ENCODE data around the gene STEAP4. TPM values are rescaled to one million over a fixed set of nuclear protein-coding genes. Genes with fewer than 3 reads are reported as not detected.
"Not testable (repeated sequence)": the region's sequence is repeated elsewhere in the genome, so short reads cannot be mapped to it uniquely, and the experiment has no call there.

The STEAP4 gene
- polyA plus RNA-seq, 2 of the 4 experiments (the other 2 are of a cell fraction), result not detected

DNA sequence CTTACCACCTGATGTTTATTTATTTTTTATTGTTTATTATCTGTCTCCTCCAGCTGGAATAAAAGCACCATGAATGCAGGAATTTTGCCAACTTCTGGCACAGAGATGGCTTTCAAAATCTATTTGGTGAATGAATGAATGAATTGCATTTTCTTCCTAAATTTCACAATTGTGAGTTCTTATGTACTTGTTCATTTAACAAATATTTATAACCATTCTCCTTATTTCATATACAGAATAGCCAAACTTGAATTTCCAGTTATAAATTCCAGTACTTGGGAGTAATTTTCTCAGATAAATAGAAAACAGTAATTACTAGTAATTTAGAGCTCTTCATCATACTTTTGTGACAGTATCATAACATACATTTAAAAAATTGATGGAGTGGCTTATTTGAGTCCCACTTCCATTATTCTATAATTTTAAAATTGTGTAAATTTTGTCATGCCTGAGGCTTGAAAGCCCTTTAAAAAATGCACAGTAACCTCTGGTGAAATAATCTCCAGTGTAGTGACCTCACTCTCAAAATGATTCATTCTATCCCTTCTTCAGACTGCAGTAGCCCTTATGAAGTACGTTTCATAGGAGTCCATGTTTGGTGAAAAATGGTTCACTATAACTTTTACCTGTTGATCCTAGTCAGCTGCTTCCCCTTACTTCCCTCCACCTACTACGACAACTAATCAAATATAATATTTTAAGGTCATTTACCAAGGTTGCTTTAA is 46.9 kb downstream of the STEAP4 start:
- no peak overlapping the region for H3K27ac ChIP-seq
- POLR2A ChIA-PET, result no interaction called here
- TF ChIP-seq TFCP2L1 (CRISPR knock-in tag; IDR thresholded peaks at IDR 0.05) (no peak), ZC3H11A (IDR thresholded peaks at IDR 0.05) (no peak), HOXA7 (CRISPR knock-in tag; IDR thresholded peaks at IDR 0.05) (no peak), SMC3 (IDR thresholded peaks at IDR 0.05) (no peak), NFE2L2 (conservative IDR thresholded peaks at IDR 0.05; ENCODE audit: low read length) (no peak), CHD2 (IDR thresholded peaks at IDR 0.05; ENCODE audit: low read length, partially characterized antibody) (no peak), MAZ (IDR thresholded peaks at IDR 0.05; ENCODE audit: borderline replicate concordance, low read depth, low read length) (no peak), ZNF302 (CRISPR knock-in tag; IDR thresholded peaks at IDR 0.05) (no peak), POLR2A (IDR thresholded peaks at IDR 0.05; ENCODE audit: low read length) (no peak)
- TF ChIP-seq, protein P1, sequence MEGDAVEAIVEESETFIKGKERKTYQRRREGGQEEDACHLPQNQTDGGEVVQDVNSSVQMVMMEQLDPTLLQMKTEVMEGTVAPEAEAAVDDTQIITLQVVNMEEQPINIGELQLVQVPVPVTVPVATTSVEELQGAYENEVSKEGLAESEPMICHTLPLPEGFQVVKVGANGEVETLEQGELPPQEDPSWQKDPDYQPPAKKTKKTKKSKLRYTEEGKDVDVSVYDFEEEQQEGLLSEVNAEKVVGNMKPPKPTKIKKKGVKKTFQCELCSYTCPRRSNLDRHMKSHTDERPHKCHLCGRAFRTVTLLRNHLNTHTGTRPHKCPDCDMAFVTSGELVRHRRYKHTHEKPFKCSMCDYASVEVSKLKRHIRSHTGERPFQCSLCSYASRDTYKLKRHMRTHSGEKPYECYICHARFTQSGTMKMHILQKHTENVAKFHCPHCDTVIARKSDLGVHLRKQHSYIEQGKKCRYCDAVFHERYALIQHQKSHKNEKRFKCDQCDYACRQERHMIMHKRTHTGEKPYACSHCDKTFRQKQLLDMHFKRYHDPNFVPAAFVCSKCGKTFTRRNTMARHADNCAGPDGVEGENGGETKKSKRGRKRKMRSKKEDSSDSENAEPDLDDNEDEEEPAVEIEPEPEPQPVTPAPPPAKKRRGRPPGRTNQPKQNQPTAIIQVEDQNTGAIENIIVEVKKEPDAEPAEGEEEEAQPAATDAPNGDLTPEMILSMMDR (IDR thresholded peaks at IDR 0.05), result no peak
- no peaks in the 10 kb centered on the region for H3K9me3 ChIP-seq
- H3K4me2 ChIP-seq, result no peak overlapping the region
- CTCF ChIA-PET, result interaction anchor here (1.4 kb wide), 1 partner anchor 17 kb away, joined by 5 read pairs; no protein-coding TSS in a partner anchor
- FAIRE-seq (no peak), ATAC-seq (no peak), DNase-seq (ENCODE audit: low read depth in 1 of 2, low spot score in 1 of 2) (no peak)
- no peak overlapping the region for H3K4me3 ChIP-seq
- H3K4me1 ChIP-seq, result 0 out of 3 replicates have a peak, but pooled peaks cover 3% of the 10 kb centered on the region
- 15% methylated on average over 2 of the region's 2 CpGs for WGBS (ENCODE audit: missing lambda C conversion rate)

DNA sequence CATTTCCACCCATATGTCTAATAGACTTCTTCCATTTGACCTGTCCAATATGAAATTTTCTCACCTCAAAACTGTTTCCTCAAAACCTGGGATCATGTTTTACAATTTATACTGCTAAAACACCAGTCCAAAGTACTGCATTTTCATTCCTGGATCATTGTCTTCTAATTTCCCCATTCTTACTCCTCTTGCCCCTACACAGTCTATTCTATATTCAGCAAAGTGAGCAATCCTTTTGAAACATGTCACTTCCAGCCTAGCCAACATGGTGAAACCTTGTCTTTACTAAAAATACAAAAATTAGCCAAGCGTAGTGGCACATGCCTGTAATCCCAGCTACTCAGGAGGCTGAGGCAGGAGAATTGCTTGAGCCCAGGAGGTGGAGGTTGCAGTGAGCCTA is 48.4 kb downstream of the STEAP4 start:
- H3K27ac ChIP-seq; ATAC-seq; DNase-seq (ENCODE audit: low read depth in 1 of 2, low spot score in 1 of 2); H3K4me1 ChIP-seq; CTCF ChIA-PET; H3K9me3 ChIP-seq; H3K4me3 ChIP-seq; H3K4me2 ChIP-seq; FAIRE-seq; POLR2A ChIA-PET: not testable (repeated sequence)
- WGBS (ENCODE audit: missing lambda C conversion rate), result 75% methylated on average over 1 of the region's 1 CpG

DNA sequence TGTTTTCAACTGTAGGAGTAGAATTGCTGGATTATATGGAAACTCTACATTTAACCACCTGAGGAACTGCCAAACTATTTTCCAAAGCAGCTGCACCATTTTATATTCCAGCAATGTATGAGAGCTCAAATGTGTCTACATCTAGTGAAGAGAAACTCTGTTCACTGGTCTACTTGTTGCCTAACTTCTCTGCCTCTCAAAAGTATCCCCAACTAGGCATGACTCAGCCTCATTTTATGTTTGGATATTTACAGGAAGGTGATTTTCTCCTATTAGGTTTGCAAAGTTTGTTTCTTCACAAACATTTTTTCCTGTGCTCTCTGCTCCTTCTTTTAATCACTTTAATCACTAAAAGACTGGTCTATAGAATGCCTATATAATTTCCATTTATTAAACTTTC is 49.8 kb downstream of the STEAP4 start:
- DNase-seq (ENCODE audit: low read depth in 1 of 2, low spot score in 1 of 2), result no peak
- TF ChIP-seq, protein P2, sequence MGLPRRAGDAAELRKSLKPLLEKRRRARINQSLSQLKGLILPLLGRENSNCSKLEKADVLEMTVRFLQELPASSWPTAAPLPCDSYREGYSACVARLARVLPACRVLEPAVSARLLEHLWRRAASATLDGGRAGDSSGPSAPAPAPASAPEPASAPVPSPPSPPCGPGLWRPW (IDR thresholded peaks at IDR 0.05), result no peak
- TF ChIP-seq EHF (CRISPR knock-in tag; IDR thresholded peaks at IDR 0.05) (no peak), HOXA7 (CRISPR knock-in tag; IDR thresholded peaks at IDR 0.05) (no peak), CEBPB (IDR thresholded peaks at IDR 0.05) (no peak), RCOR1 (IDR thresholded peaks at IDR 0.05; ENCODE audit: low read depth, low read length) (no peak), MYC (IDR thresholded peaks at IDR 0.05; ENCODE audit: borderline replicate concordance, low read length) (no peak), NPAS2 (CRISPR knock-in tag; IDR thresholded peaks at IDR 0.05; ENCODE audit: borderline replicate concordance) (no peak)
- TF ChIP-seq, protein P3, sequence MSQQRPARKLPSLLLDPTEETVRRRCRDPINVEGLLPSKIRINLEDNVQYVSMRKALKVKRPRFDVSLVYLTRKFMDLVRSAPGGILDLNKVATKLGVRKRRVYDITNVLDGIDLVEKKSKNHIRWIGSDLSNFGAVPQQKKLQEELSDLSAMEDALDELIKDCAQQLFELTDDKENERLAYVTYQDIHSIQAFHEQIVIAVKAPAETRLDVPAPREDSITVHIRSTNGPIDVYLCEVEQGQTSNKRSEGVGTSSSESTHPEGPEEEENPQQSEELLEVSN (IDR thresholded peaks at IDR 0.05; ENCODE audit: borderline replicate concordance, low read depth), result no peak
- FAIRE-seq, result no peak
- ATAC-seq, result no peak
- ChIA-PET POLR2A (no interaction called here), CTCF (interaction anchor here (0.9 kb wide), 1 partner anchor 14 kb away, joined by 3 read pairs; no protein-coding TSS in a partner anchor)
- Histone ChIP-seq H3K9me3 (peaks cover 5% of the 10 kb centered on the region; the same call in 1 of the 3 replicates), H3K4me3 (no peak overlapping the region), H3K4me2 (no peak overlapping the region), H3K27ac (no peak overlapping the region), H3K4me1 (0 out of 3 replicates have a peak, but pooled peaks cover 3% of the 10 kb centered on the region)

Data from A549 (cell line).